ENCODE measurements around the gene SLC6A18. TPM values are rescaled to one million over a fixed set of nuclear protein-coding genes. Genes with fewer than 3 reads are reported as not detected.

The SLC6A18 gene
- total and polyA plus RNA-seq, 2 of the 13 experiments (the other 11 are each of a cell fraction or from before 2014, with no cell fraction given), result not detected

DNA sequence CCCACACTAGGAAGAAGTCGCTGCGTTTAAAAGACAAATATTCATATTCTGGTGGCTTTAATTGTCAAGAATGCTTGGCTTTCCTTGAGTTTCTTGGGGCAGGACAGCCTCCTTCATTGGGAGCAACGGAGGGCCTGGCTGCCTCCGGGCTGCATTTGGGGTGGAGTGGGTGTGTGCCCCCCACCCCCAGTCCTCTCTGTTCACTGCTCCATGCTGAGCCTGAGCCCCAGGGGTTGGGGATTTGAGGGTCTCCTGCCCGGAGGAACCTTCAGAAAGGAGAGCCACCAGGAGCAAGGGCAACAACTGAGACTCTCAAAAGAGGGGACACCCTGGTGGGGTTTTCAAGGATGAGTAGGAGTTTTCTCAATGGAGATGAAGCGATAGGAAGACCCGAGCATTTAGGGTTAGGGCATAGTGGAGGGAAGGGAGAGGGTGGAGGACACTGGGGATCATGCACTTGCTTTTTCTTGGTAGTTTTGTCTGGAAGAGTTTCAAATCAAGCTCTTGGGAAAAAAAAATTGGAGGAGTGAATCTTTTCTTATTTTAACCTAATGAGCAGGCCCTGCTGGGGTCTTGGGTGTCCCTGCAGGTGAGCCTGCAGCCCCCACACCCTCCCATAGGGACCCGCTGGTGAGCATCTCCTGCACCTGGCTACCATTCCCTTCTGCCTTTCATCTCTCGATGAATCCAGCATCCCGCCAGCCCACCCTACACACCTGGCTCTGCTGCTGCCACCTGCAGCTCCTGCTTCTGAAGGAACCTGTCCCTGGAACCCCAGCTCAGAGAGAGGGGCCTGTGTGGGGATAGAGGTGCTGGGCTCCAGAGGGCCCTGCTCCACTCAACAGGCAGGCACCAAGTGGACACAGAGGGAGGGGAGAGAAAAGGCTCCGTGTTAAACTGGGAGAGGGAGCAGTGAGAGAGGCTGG is 19.7 kb upstream of the SLC6A18 start:
- peaks cover 23% of the 10 kb centered on the region for H3K4me1 ChIP-seq (ENCODE audit: insufficient read depth, low read length)
- ChIA-PET POLR2A (interaction anchor here (0.7 to 1.6 kb wide), 7 partner anchors 20 to 44 kb away, joined by 3 to 13 read pairs (median 7); no protein-coding TSS in a partner anchor), CTCF (ENCODE audit: low intra/inter-chr PET ratio, low total read pairs) (interaction anchor here (2.1 to 2.9 kb wide), 2 partner anchors 32 to 37 kb away, joined by 24 read pairs; no protein-coding TSS in a partner anchor)
- no TSS peak for BruUV-seq (replicated peaks)
- ATAC-seq (no peak), FAIRE-seq (no peak), DNase-seq (ENCODE audit: low spot score) (no peak)
- H3K36me3 ChIP-seq (replicated peaks in 1 of 2; ENCODE audit: control insufficient read depth in 1 of 2, insufficient read depth in 2 of 2, low read length in 2 of 2), result no peaks in the 10 kb centered on the region
- H3K27ac ChIP-seq (ENCODE audit: extremely low read length, insufficient read depth, low read length), result no peak overlapping the region
- no peak overlapping the region for H3K9ac ChIP-seq (ENCODE audit: insufficient read depth, low read depth, low read length)
- H3K9me3 ChIP-seq (ENCODE audit: low read length), result no peaks in the 10 kb centered on the region
- in situ Hi-C loops (cut with HindIII; ENCODE audit: extremely low pct_ligation_motif_present, low pct_unique_long_range_greater_than_20kb) (no loop called here), intact Hi-C loops (cut with micrococcal nuclease; ENCODE audit: unreplicated experiment) (loop anchor here (2.0 to 10.0 kb wide), 2 partner anchors 19 to 439 kb away; partner anchors contain the start of gene SLC6A18)
- H3K4me3 ChIP-seq (replicated peaks in 1 of 3; ENCODE audit: insufficient read depth in 1 of 3, low read depth in 2 of 3, low read length in 3 of 3), result peak overlapping the region in 1 of 3 experiments; percentile 58; a peak in 1 of 6 replicates
- 30% methylated on average over 11 of the region's 11 CpGs for WGBS (ENCODE audit: low lambda C conversion rate)
- TF ChIP-seq MED8 (CRISPR knock-in tag; IDR thresholded peaks at IDR 0.05; ENCODE audit: insufficient replicate concordance) (no peak), SMYD3 (CRISPR knock-in tag; IDR thresholded peaks at IDR 0.05) (no peak), ZC3H4 (CRISPR knock-in tag; IDR thresholded peaks at IDR 0.05; ENCODE audit: borderline replicate concordance) (no peak), KLF13 (CRISPR knock-in tag; IDR thresholded peaks at IDR 0.05) (no peak), MLX (CRISPR knock-in tag; IDR thresholded peaks at IDR 0.05) (no peak), RAD21 (CRISPR knock-in tag; IDR thresholded peaks at IDR 0.05) (no peak), XRCC5 (optimal IDR thresholded peaks at IDR 0.05; ENCODE audit: low read length) (no peak), RXRA (CRISPR knock-in tag; IDR thresholded peaks at IDR 0.05) (no peak), MEF2D (CRISPR knock-in tag; IDR thresholded peaks at IDR 0.05) (no peak), GATAD2A (CRISPR knock-in tag; IDR thresholded peaks at IDR 0.05) (no peak), ZNF83 (CRISPR knock-in tag; IDR thresholded peaks at IDR 0.05; ENCODE audit: borderline replicate concordance) (no peak), ZMAT3 (CRISPR knock-in tag; conservative IDR thresholded peaks at IDR 0.05) (no peak), ISX (CRISPR knock-in tag; conservative IDR thresholded peaks at IDR 0.05) (no peak)
- TF ChIP-seq, protein P1, sequence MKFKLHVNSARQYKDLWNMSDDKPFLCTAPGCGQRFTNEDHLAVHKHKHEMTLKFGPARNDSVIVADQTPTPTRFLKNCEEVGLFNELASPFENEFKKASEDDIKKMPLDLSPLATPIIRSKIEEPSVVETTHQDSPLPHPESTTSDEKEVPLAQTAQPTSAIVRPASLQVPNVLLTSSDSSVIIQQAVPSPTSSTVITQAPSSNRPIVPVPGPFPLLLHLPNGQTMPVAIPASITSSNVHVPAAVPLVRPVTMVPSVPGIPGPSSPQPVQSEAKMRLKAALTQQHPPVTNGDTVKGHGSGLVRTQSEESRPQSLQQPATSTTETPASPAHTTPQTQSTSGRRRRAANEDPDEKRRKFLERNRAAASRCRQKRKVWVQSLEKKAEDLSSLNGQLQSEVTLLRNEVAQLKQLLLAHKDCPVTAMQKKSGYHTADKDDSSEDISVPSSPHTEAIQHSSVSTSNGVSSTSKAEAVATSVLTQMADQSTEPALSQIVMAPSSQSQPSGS (CRISPR knock-in tag; IDR thresholded peaks at IDR 0.05), result no peak
- TF ChIP-seq, protein P2, sequence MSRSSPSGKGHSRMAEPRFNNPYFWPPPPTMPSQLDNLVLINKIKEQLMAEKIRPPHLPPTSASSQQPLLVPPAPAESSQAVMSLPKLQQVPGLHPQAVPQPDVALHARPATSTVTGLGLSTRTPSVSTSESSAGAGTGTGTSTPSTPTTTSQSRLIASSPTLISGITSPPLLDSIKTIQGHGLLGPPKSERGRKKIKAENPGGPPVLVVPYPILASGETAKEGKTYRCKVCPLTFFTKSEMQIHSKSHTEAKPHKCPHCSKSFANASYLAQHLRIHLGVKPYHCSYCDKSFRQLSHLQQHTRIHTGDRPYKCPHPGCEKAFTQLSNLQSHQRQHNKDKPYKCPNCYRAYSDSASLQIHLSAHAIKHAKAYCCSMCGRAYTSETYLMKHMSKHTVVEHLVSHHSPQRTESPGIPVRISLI (CRISPR knock-in tag; IDR thresholded peaks at IDR 0.05; ENCODE audit: borderline replicate concordance), result no peak
- TF ChIP-seq, protein P3, sequence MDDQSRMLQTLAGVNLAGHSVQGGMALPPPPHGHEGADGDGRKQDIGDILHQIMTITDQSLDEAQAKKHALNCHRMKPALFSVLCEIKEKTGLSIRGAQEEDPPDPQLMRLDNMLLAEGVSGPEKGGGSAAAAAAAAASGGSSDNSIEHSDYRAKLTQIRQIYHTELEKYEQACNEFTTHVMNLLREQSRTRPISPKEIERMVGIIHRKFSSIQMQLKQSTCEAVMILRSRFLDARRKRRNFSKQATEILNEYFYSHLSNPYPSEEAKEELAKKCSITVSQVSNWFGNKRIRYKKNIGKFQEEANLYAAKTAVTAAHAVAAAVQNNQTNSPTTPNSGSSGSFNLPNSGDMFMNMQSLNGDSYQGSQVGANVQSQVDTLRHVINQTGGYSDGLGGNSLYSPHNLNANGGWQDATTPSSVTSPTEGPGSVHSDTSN (CRISPR knock-in tag; IDR thresholded peaks at IDR 0.05; ENCODE audit: borderline replicate concordance), result no peak
- H3K27me3 ChIP-seq (ENCODE audit: control insufficient read depth in 1 of 2, insufficient read depth in 2 of 2, low read length in 2 of 2), result peaks cover 17 to 80% of the 10 kb centered on the region in 2 experiments
- H3K79me2 ChIP-seq (ENCODE audit: insufficient read depth, low read length), result no peaks in the 10 kb centered on the region
- no peaks in the 10 kb centered on the region for H4K20me1 ChIP-seq (ENCODE audit: insufficient read depth, low read length)
- H2AFZ ChIP-seq (ENCODE audit: low read length), result no peak overlapping the region
- peak overlapping the region; percentile 77 for H3K4me2 ChIP-seq (ENCODE audit: low read depth, low read length)

Data from HepG2 (cell line).